Caco-2 (cell line): Measurements from ENCODE around the gene CBLN1. TPM values are rescaled to one million over a fixed set of nuclear protein-coding genes. Genes with fewer than 3 reads are reported as not detected.
A peak's percentile ranks its signal among the peaks of the same experiment; 100 is the strongest.

ENCODE experiments used
- BruUV-seq: library from RNA; stranded (reverse); fragments of 400-500 nt; replicated peaks from 2 replicates; lab custom pipeline; 2021; lab: Mats Ljungman, UMichigan
- CTCF ChIA-PET: fragments of 300-600 bp; sonication (Branson Sonifier 250); formaldehyde crosslinking; loops from one replicate; lab custom pipeline; 2022; ENCODE audit warnings: antibody characterized with exemption; lab: Charles Lee
- POLR2A ChIA-PET: fragments of 300-600 bp; sonication (Branson Sonifier 250); formaldehyde crosslinking; loops from one replicate; lab custom pipeline; 2022; ENCODE audit warnings: antibody characterized with exemption; lab: Charles Lee
- DNase-seq, 2 experiments: peaks; one replicate each; pipeline versions ENCODE4 v3.0.0 to v3.0.0-alpha.2; 2020 to 2022
- H3K27me3 ChIP-seq: replicated peaks from 2 replicates; pipeline ENCODE4 v1.6.0; 2011; ENCODE audit warnings: low read length; ENCODE audit not compliant: control insufficient read depth, insufficient read depth
- H3K36me3 ChIP-seq: 2 replicates; pipeline ENCODE4 v1.5.1; 2011; ENCODE audit warnings: low read length; ENCODE audit not compliant: control insufficient read depth, insufficient read depth
- H3K4me1 ChIP-seq: fragments of 250-450 bp; sonication (Bioruptor Pico); 2 replicates; pipeline ENCODE4 v1.5.1; 2020; ENCODE audit warnings: mild to moderate bottlenecking
- H3K4me3 ChIP-seq: 2 replicates; pipeline ENCODE4 v1.5.1; 2011; ENCODE audit warnings: low read depth, mild to moderate bottlenecking, control low read depth, low read length
- H3K9me3 ChIP-seq: fragments of 250-450 bp; sonication (Bioruptor Pico); 2 replicates; pipeline ENCODE4 v1.5.1; 2020; ENCODE audit warnings: mild to moderate bottlenecking, moderate library complexity
- H3K27ac Mint-ChIP-seq: one replicate; pipeline ENCODE4 v1.8.0; 2022; ENCODE audit warnings: mixed read lengths; ENCODE audit not compliant: unreplicated experiment
- H3K27me3 Mint-ChIP-seq: one replicate; pipeline ENCODE4 v1.8.0; 2022; ENCODE audit warnings: mixed read lengths; ENCODE audit not compliant: insufficient read depth, unreplicated experiment
- H3K36me3 Mint-ChIP-seq: one replicate; pipeline ENCODE4 v1.8.0; 2022; ENCODE audit warnings: mild to moderate bottlenecking, mixed read lengths; ENCODE audit not compliant: insufficient read depth, unreplicated experiment
- H3K4me1 Mint-ChIP-seq: one replicate; pipeline ENCODE4 v1.8.0; 2022; ENCODE audit warnings: low read depth, mixed read lengths; ENCODE audit not compliant: unreplicated experiment
- H3K4me3 Mint-ChIP-seq: one replicate; pipeline ENCODE4 v1.8.0; 2022; ENCODE audit warnings: mild to moderate bottlenecking, moderate library complexity, mixed read lengths; ENCODE audit not compliant: unreplicated experiment
- H3K9me3 Mint-ChIP-seq: one replicate; pipeline ENCODE4 v1.8.0; 2022; ENCODE audit warnings: mixed read lengths; ENCODE audit not compliant: unreplicated experiment
- intact Hi-C: fragments of 100-400 bp; cut with micrococcal nuclease; formaldehyde crosslinking; loops from one replicate; pipeline ENCODE4 v1.10.0; 2022; ENCODE audit not compliant: unreplicated experiment
- total RNA-seq: library from RNA; stranded (reverse); gene quantifications from 2 replicates; pipeline ENCODE4 v1.2.3, GENCODE V29; 2022
- TF ChIP-seq, protein P1 (sequence below), 2 experiments: fragments of 200-600 bp in 1 of 2; IDR thresholded peaks; 1 replicate in 1 of 2; 2 replicates in 1 of 2; pipeline versions ENCODE4 v1.5.1 to v1.8.0; 2011 to 2022; ENCODE audit warnings: antibody characterized with exemption in 1 of 2, control low read depth in 1 of 2, inconsistent platforms in 1 of 2, low read depth in 1 of 2, low read length in 1 of 2, mild to moderate bottlenecking in 1 of 2, moderate library complexity in 1 of 2; ENCODE audit not compliant: insufficient read depth in 1 of 2, severe bottlenecking in 1 of 2, unreplicated experiment in 1 of 2

CBLN1 gene
- total RNA-seq, 1 experiment from 2014 or later: not detected

DNA sequence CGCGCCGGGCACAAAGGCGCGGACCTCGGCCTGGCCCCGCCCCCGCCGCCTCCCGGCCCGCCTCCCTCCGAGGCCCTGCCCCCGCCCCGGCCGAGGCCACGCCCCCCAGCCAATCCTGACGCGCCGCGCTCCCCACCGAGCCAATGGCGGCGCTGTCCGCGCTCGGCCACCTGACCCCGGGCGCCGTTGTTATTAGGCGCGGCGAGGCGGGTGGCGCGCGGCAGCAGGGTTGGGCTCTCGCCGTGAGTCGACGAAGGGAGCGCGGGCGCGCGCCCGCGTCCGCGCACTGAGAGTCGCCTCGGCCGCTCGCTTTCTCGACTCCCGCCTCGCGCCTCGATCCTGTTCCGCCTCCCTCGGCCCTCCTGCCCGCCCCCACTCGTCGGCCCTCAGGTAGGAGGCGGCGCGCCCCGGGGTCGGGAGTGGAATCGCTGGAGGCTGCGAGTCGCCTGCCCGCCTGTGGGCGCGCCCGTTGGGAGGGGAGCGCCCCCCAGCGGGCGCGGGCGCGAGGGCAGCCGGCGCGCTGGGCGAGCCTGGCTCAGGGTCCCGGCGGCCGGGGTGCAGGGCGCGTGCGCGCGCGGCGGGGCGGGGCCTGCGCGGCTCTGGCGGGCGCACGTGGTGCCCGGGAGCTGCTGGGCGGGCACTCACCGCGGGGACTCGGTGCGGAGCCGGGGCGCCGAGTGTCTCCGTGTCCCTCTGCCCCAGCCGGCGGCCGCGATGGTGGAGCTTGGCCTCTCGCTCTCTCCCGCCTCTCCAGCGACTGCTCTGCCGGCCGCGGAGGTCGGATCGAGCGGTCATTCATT, 405 bp upstream of the CBLN1 start:
- H3K27me3 Mint-ChIP-seq: peaks cover 37% of the 10 kb centered on the region
- DNase-seq: peak; percentile 92 to 96
- peak overlapping the region; percentile 58 for H3K4me3 ChIP-seq
- peaks cover 5% of the 10 kb centered on the region for H3K36me3 Mint-ChIP-seq
- no peaks in the 10 kb centered on the region for H3K9me3 Mint-ChIP-seq
- H3K4me1 ChIP-seq: peaks cover 8% of the 10 kb centered on the region
- intact Hi-C loops: loop anchor here (10.0 kb wide), 1 partner anchor 597 kb away; no protein-coding TSS in a partner anchor
- H3K4me3 Mint-ChIP-seq: peak overlapping the region; percentile 56
- no peaks in the 10 kb centered on the region for H3K4me1 Mint-ChIP-seq
- ChIA-PET POLR2A (no interaction called here), CTCF (interaction anchor here (0.5 to 0.6 kb wide), 2 partner anchors 119 to 649 kb away, joined by 3 to 4 read pairs; no protein-coding TSS in a partner anchor)
- BruUV-seq: no TSS peak
- H3K27ac Mint-ChIP-seq: no peak overlapping the region
- no peaks in the 10 kb centered on the region for H3K36me3 ChIP-seq
- peaks cover 8% of the 10 kb centered on the region for H3K27me3 ChIP-seq
- TF ChIP-seq, protein P1, sequence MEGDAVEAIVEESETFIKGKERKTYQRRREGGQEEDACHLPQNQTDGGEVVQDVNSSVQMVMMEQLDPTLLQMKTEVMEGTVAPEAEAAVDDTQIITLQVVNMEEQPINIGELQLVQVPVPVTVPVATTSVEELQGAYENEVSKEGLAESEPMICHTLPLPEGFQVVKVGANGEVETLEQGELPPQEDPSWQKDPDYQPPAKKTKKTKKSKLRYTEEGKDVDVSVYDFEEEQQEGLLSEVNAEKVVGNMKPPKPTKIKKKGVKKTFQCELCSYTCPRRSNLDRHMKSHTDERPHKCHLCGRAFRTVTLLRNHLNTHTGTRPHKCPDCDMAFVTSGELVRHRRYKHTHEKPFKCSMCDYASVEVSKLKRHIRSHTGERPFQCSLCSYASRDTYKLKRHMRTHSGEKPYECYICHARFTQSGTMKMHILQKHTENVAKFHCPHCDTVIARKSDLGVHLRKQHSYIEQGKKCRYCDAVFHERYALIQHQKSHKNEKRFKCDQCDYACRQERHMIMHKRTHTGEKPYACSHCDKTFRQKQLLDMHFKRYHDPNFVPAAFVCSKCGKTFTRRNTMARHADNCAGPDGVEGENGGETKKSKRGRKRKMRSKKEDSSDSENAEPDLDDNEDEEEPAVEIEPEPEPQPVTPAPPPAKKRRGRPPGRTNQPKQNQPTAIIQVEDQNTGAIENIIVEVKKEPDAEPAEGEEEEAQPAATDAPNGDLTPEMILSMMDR (IDR thresholded peaks at IDR 0.05; ENCODE audit: insufficient read depth in 1 of 2, low read depth in 1 of 2, low read length in 1 of 2, severe bottlenecking in 1 of 2, unreplicated experiment in 1 of 2): peak; percentile 25 to 50
- peaks cover 9% of the 10 kb centered on the region; the same call in 1 of the 2 replicates for H3K9me3 ChIP-seq

DNA sequence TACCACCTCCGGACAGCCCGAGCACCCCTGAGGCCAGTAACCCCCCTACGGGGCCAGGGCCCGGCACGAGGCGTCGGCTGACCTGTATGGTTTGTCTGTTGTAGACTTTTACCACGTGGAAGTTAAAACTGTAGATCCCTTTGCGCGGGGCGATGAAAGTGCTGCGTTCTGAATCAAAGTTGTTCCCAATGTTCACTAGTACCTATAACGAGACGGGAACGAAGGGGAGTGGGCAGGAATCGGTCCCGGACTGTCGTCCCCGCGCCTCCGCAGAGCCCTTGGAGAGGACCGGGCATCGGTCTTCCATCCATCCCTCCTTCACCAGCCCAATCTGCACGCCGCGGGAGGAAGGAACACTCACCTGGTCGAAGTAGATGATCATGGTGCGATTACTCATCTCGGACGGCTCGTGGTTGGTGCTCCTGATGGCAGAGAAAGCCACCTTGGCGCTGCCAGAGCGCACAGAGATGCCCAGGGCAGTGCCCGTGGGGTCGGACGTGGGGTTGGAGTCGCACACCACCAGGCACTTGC, 732 bp downstream of the CBLN1 start:
- no peaks in the 10 kb centered on the region for H3K4me1 Mint-ChIP-seq
- H3K27ac Mint-ChIP-seq: no peak overlapping the region
- H3K4me1 ChIP-seq: peaks cover 8% of the 10 kb centered on the region
- BruUV-seq: no TSS peak
- H3K27me3 ChIP-seq: peaks cover 8% of the 10 kb centered on the region
- ChIA-PET POLR2A (no interaction called here), CTCF (interaction anchor here (0.6 kb wide), 1 partner anchor 1284 kb away, joined by 3 read pairs; no protein-coding TSS in a partner anchor)
- peaks cover 5% of the 10 kb centered on the region for H3K36me3 Mint-ChIP-seq
- H3K27me3 Mint-ChIP-seq: peaks cover 36% of the 10 kb centered on the region
- no peaks in the 10 kb centered on the region for H3K9me3 Mint-ChIP-seq
- H3K9me3 ChIP-seq: peaks cover 5% of the 10 kb centered on the region; the same call in 1 of the 2 replicates
- H3K36me3 ChIP-seq: no peaks in the 10 kb centered on the region
- TF ChIP-seq, protein P1 (IDR thresholded peaks at IDR 0.05; ENCODE audit: insufficient read depth in 1 of 2, low read depth in 1 of 2, low read length in 1 of 2, severe bottlenecking in 1 of 2, unreplicated experiment in 1 of 2): no peak
- H3K4me3 Mint-ChIP-seq: peak overlapping the region; percentile 56
- DNase-seq: no peak
- H3K4me3 ChIP-seq: peak overlapping the region; percentile 58
- intact Hi-C loops: loop anchor here (10.0 kb wide), 1 partner anchor 596 kb away; no protein-coding TSS in a partner anchor

DNA sequence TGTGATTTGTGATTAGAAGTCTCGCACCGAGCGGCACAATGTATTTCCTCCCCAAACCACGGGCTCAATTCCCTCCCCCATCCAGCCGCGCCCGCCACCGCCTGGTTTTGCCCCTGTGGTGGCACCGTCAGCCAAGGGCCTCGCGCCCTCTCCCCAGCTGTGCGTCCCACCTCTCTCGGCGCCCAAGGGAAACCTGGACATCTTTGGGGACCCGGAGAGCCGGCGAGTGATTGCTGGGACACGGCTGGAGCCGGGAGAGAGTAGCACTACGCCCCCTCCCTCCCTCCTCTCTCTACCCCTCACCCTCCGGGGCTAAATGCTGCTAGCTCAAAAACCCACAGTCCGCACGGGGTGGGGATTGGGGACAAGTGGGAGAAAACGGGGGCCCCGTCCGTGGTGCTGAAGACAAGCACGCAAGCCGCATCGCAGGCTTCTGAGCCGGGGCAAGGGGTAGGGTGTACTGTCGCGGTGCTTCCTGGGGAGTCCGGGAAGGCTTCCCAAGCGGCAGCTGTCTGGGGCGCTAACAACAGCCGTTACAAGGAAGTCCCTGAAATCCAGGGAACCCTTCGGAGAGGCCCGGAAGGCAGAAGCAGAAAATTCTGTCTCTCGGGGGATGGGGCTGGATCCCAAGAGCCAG, 1.4 kb downstream of the CBLN1 start:
- H3K36me3 Mint-ChIP-seq: peaks cover 5% of the 10 kb centered on the region

More for the DNA sequence above, 1.4 kb downstream of the CBLN1 start:
- peak in 1 of 2 experiments; percentile 42 for DNase-seq
- TF ChIP-seq, protein P1 (IDR thresholded peaks at IDR 0.05; ENCODE audit: insufficient read depth in 1 of 2, low read depth in 1 of 2, low read length in 1 of 2, severe bottlenecking in 1 of 2, unreplicated experiment in 1 of 2): no peak
- H3K4me1 Mint-ChIP-seq: no peaks in the 10 kb centered on the region
- H3K27ac Mint-ChIP-seq: no peak overlapping the region
- H3K27me3 Mint-ChIP-seq: peaks cover 32% of the 10 kb centered on the region
- no TSS peak for BruUV-seq
- CTCF ChIA-PET: no interaction called here
- Histone ChIP-seq H3K4me3 (no peak overlapping the region), H3K4me1 (peaks cover 8% of the 10 kb centered on the region), H3K36me3 (no peaks in the 10 kb centered on the region), H3K27me3 (peaks cover 8% of the 10 kb centered on the region), H3K9me3 (peaks cover 5% of the 10 kb centered on the region; the same call in 1 of the 2 replicates)
- POLR2A ChIA-PET: no interaction called here
- no peaks in the 10 kb centered on the region for H3K9me3 Mint-ChIP-seq
- intact Hi-C loops: loop anchor here (10.0 kb wide), 1 partner anchor 595 kb away; no protein-coding TSS in a partner anchor
- H3K4me3 Mint-ChIP-seq: peak overlapping the region; percentile 56
